GM12874 (cell line): ENCODE results near the gene MGST1.

Experiments
- TF ChIP-seq, protein P1 (sequence below): IDR thresholded peaks from 2 replicates; pipeline ENCODE4 v1.5.1; 2011; ENCODE audit warnings: low read depth, mild to moderate bottlenecking, control low read depth, low read length, moderate library complexity; ENCODE audit not compliant: insufficient read depth

The MGST1 gene, protein sequence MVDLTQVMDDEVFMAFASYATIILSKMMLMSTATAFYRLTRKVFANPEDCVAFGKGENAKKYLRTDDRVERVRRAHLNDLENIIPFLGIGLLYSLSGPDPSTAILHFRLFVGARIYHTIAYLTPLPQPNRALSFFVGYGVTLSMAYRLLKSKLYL

DNA sequence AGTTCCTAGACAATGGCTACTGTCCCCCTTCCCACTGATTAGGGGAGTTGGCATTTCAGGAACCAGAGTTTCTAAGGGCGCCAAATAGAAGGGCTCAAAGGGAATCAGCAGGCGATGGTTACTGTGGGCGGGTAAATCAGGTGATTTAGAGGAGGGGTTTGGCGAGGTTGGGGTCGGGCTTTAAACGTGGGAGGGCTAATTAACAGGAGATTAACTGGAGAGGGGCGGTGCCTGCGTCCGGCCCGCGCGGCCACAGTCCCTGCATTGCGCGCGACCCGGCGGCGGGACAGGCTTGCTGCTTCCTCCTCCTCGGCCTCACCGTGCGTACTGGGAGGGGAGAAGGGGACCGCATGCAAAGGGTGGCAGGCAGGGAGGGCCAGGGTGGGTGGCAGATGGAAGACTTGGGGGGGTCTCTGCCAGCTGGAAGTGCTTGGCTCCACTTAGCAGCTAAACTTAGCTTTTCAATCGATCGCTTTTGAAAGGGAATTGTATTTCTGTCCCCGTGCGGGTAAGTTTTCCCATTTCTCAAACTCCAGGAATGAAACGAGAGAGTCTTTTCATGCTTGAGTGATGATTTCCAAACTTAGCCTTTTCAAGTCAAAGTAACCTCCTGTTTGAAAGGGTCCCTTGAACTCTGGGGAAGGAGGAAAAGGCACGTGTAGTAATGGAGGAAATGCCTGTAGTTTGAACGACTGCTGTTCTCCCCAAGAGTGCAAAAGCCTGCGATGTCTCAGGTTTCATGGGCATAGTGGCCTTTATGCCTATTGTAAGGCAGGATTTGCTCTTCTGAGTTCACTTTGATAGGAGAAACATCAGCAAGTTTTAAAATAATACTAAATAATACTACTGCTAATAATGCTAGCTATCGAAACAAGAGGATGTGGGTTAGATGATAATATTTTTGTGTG, at the start of gene MGST1:
TSS of gene MGST1 (plus strand) at position 255 of the 908 bp plus-strand sequence. CDS start 6,608 bp downstream, outside the sequence.
- TF ChIP-seq, protein P1, sequence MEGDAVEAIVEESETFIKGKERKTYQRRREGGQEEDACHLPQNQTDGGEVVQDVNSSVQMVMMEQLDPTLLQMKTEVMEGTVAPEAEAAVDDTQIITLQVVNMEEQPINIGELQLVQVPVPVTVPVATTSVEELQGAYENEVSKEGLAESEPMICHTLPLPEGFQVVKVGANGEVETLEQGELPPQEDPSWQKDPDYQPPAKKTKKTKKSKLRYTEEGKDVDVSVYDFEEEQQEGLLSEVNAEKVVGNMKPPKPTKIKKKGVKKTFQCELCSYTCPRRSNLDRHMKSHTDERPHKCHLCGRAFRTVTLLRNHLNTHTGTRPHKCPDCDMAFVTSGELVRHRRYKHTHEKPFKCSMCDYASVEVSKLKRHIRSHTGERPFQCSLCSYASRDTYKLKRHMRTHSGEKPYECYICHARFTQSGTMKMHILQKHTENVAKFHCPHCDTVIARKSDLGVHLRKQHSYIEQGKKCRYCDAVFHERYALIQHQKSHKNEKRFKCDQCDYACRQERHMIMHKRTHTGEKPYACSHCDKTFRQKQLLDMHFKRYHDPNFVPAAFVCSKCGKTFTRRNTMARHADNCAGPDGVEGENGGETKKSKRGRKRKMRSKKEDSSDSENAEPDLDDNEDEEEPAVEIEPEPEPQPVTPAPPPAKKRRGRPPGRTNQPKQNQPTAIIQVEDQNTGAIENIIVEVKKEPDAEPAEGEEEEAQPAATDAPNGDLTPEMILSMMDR: no peak

DNA sequence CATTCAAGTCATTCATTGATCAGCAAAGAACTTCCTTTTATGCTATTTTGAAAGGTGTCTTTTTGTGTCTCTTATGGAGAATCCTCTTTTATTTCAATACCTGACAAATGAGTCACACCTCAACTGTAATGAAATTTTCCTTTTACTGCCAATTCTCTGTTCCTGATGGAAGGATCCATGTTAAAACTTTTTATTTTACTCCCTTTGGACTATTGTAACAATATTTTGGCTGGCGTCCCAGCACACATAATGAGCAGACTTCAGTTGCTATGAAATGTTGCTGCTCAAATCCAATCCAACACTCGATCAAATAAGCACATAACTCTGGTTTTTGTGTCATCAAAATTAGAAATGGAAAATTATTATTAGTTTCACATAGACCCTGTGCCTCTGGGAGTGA, 48.0 kb upstream of the MGST1 start:
- TF ChIP-seq, protein P1: no peak

DNA sequence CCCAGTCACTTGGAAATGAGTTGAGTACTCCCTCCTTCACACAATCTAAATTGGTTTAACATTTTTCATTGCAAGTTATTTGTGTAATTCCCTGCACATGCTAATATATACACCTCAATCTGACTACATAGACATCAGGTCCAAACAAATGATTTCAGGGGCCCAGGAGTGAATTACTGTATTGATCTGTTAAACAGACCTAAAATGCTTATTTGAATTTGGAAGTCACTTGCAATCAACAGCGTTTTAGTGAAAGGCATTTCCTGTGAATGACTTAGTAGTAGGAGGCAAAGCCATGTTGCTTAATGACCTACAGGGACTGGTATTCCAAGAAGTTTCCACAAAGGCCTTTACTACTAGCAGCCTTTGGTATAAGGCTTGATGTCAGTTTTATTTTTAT, 47.3 kb upstream of the MGST1 start:
- TF ChIP-seq, protein P1: no peak

DNA sequence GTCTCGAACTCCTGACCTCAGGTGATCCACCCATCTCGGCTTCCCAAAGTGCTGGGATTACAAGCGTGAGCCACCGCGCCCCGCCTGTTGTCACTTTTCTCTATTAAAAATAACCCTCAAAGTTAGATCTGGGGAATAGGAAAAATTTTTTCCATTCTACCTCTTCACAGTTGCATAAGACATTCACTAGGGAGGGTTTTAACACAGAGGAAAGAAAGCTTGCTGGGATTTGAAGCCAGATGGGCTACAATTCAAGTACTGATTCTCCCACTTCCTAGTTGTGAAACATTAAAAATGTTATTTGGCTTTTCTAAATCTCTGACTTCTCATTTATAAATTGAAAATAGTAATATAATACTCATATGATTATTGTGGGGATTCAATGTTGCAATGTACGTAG, 46.7 kb upstream of the MGST1 start:
- TF ChIP-seq, protein P1: no peak

DNA sequence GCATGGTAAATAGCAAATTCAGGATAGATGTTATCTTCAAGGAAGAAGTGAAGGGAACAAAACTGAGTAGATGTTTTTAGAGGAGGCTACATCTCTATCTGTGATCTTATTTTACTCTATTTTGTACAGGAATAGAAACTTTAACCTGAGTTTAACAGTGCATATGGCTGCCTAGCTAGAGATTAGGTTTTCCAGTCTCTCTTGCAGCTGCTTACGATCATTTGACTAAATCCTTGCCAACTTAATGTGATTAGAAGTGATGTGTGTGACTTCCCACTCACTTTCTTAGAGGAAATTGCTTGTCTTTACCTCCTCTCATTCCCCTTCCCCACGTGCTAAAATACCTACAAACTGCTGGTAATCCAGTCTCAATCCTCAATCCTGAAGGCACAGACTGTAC, 43.5 kb upstream of the MGST1 start:
- TF ChIP-seq, protein P1: no peak

DNA sequence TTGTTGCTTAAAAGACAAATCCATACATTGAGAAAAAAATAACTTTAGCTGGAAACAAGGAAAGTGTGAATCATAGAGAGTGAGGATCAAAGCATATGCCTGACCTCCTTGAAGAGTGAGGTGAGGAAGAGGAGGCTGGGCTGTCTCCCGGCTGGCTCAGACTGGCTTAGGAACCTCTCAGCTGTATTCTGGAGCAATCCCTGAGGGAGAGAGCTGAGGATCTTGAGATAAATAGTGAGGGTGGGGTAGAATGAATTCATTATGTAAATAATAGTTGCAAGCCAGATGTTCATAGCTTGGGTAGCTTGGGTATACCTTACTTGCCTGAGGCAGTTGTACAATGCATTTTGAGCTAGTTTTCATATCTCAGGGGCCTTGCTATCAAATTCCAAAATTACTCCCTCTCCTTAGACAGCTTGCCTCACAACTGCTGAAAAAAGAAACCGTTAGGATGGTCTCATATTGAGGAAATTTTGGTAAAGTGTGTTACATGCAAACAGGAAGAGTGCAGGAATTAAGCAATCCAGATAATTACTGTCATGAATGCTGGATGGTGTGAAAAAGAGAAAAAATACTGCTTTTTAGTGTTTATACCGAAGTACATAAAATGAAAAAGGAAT, 39.5 kb upstream of the MGST1 start:
- TF ChIP-seq, protein P1: no peak

DNA sequence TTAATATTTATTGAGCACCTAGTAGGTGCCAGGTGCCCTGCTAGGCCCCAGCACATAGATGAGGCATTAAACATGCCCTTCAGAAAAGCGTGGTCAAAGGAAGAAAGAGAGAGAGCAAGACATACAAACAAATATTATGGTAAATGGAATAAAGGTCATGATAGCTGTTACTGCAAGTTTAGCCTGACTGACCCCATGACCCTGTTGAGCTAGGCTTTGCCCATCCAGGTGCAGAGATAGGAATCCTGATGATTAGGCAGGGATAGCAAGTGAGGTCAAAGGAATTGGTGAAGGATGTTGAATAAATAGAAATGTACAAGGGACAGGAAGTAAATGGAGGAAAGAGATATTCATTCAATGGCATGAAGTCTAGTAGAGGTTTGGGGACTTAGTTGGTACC, 36.5 kb upstream of the MGST1 start:
- TF ChIP-seq, protein P1: no peak
